ENCODE data around the gene INTS7. TPM values are rescaled to one million over a fixed set of nuclear protein-coding genes. Genes with fewer than 3 reads are reported as not detected.

The INTS7 gene
- total and polyA plus RNA-seq, 2 of the 4 experiments (the other 2 are of a cell fraction): 8.3 to 24.9 TPM

DNA sequence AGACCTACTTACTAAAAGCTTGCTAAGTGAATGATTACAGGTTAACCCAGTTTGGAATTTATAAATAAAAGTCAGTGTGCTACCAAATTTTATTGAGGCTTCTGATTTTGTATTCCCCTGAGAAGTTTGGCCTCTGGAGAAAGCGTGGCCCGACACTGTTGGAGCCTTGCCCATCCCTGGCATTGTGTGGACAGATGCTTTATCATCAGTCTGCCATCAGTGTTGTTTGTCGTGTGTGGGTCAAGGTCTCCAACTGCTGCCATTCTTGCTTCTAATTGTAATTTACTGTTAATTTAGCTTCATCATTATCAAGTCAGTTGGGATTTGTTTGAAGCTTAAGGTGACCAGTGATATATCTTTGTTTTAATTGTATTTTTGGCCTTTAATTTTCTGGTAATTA, 142.8 kb downstream of the INTS7 start:
- ChIA-PET CTCF (interaction anchor here (1.0 to 1.3 kb wide), 2 partner anchors 9 to 53 kb away, joined by 3 read pairs; no protein-coding TSS in a partner anchor), POLR2A (ENCODE audit: unreplicated experiment) (interaction anchor here (0.7 kb wide), 1 partner anchor 16 kb away, joined by 3 read pairs; no protein-coding TSS in a partner anchor)
- no peak overlapping the region for H2BK5ac ChIP-seq (ENCODE audit: low read depth, low read length, poor library complexity, severe bottlenecking)
- H2BK120ac ChIP-seq (ENCODE audit: low read depth, low read length): no peak overlapping the region
- H3K14ac ChIP-seq (replicated peaks; ENCODE audit: low read depth, low read length): no peak overlapping the region
- no peaks in the 10 kb centered on the region for H3K4me1 ChIP-seq (ENCODE audit: control insufficient read depth, insufficient read depth, low read length)
- TF ChIP-seq BHLHE40 (IDR thresholded peaks at IDR 0.05; ENCODE audit: low read depth, low read length): no peak
- TF ChIP-seq CHD1 (IDR thresholded peaks at IDR 0.05; ENCODE audit: low read depth, low read length): no peak
- TF ChIP-seq SMC3 (IDR thresholded peaks at IDR 0.05; ENCODE audit: low read depth, low read length): no peak
- TF ChIP-seq RAD21 (IDR thresholded peaks at IDR 0.05; ENCODE audit: low read length): no peak
- TF ChIP-seq, protein P1, sequence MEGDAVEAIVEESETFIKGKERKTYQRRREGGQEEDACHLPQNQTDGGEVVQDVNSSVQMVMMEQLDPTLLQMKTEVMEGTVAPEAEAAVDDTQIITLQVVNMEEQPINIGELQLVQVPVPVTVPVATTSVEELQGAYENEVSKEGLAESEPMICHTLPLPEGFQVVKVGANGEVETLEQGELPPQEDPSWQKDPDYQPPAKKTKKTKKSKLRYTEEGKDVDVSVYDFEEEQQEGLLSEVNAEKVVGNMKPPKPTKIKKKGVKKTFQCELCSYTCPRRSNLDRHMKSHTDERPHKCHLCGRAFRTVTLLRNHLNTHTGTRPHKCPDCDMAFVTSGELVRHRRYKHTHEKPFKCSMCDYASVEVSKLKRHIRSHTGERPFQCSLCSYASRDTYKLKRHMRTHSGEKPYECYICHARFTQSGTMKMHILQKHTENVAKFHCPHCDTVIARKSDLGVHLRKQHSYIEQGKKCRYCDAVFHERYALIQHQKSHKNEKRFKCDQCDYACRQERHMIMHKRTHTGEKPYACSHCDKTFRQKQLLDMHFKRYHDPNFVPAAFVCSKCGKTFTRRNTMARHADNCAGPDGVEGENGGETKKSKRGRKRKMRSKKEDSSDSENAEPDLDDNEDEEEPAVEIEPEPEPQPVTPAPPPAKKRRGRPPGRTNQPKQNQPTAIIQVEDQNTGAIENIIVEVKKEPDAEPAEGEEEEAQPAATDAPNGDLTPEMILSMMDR (conservative IDR thresholded peaks at IDR 0.05; ENCODE audit: low read depth, low read length): no peak
- no peak for TF ChIP-seq NFE2L2 (IDR thresholded peaks at IDR 0.05; ENCODE audit: low read depth, low read length)
- no peak for TF ChIP-seq MXI1 (IDR thresholded peaks at IDR 0.05; ENCODE audit: borderline replicate concordance, low read depth, low read length)
- no peak for TF ChIP-seq FOS (IDR thresholded peaks at IDR 0.05; ENCODE audit: low read depth, low read length)
- TF ChIP-seq POLR2A (IDR thresholded peaks at IDR 0.05; ENCODE audit: low read depth, low read length): no peak
- TF ChIP-seq, protein P2, sequence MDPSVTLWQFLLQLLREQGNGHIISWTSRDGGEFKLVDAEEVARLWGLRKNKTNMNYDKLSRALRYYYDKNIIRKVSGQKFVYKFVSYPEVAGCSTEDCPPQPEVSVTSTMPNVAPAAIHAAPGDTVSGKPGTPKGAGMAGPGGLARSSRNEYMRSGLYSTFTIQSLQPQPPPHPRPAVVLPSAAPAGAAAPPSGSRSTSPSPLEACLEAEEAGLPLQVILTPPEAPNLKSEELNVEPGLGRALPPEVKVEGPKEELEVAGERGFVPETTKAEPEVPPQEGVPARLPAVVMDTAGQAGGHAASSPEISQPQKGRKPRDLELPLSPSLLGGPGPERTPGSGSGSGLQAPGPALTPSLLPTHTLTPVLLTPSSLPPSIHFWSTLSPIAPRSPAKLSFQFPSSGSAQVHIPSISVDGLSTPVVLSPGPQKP (IDR thresholded peaks at IDR 0.05; ENCODE audit: borderline replicate concordance, low read depth, low read length): no peak
- TF ChIP-seq MAFK (IDR thresholded peaks at IDR 0.05; ENCODE audit: low read depth, low read length): no peak
- TF ChIP-seq, protein P3, sequence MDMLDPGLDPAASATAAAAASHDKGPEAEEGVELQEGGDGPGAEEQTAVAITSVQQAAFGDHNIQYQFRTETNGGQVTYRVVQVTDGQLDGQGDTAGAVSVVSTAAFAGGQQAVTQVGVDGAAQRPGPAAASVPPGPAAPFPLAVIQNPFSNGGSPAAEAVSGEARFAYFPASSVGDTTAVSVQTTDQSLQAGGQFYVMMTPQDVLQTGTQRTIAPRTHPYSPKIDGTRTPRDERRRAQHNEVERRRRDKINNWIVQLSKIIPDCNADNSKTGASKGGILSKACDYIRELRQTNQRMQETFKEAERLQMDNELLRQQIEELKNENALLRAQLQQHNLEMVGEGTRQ (IDR thresholded peaks at IDR 0.05; ENCODE audit: low read depth, low read length): no peak
- TF ChIP-seq RCOR1 (IDR thresholded peaks at IDR 0.05; ENCODE audit: insufficient replicate concordance, low read length): no peak
- TF ChIP-seq CEBPB (IDR thresholded peaks at IDR 0.05; ENCODE audit: low read depth, low read length): no peak
- TF ChIP-seq RFX5 (IDR thresholded peaks at IDR 0.05; ENCODE audit: low read depth, low read length): no peak
- TF ChIP-seq MAZ (IDR thresholded peaks at IDR 0.05; ENCODE audit: borderline replicate concordance, low read depth, low read length): no peak
- DNase-seq (no peak), ATAC-seq (ENCODE audit: low read depth) (no peak)
- H3K9ac ChIP-seq (ENCODE audit: low read depth, low read length): no peak overlapping the region
- no peak overlapping the region for H2BK20ac ChIP-seq (ENCODE audit: low read depth, low read length)
- no peaks in the 10 kb centered on the region for H4K20me1 ChIP-seq (ENCODE audit: insufficient read depth, low read length)
- H3K4ac ChIP-seq (ENCODE audit: low read depth, low read length): no peak overlapping the region
- H3K4me3 ChIP-seq (ENCODE audit: insufficient read depth, low read depth, low read length): no peak overlapping the region
- no peak overlapping the region for H3K18ac ChIP-seq (ENCODE audit: low read depth, low read length)
- dilution Hi-C loops (cut with HindIII; ENCODE audit: low sequenced_read_pairs, unreplicated experiment): no loop called here
- peaks cover 12% of the 10 kb centered on the region for H3K27me3 ChIP-seq (ENCODE audit: control insufficient read depth, insufficient read depth, low read length)
- no peak overlapping the region for H3K4me2 ChIP-seq (ENCODE audit: low read depth, low read length)
- H2AK5ac ChIP-seq (ENCODE audit: low read depth, low read length): no peak overlapping the region
- H3K23ac ChIP-seq (ENCODE audit: low read depth, low read length): no peak overlapping the region
- no peak overlapping the region for H3K27ac ChIP-seq (ENCODE audit: insufficient read depth, low read length)
- no peak overlapping the region for H3K56ac ChIP-seq (ENCODE audit: extremely low read depth, insufficient read depth, low read length)
- H4K91ac ChIP-seq (ENCODE audit: insufficient read depth, low read depth, low read length): no peak overlapping the region
- in situ Hi-C loops (cut with MboI; ENCODE audit: low sequenced_read_pairs): no loop called here
- H3K36me3 ChIP-seq (ENCODE audit: control insufficient read depth, insufficient read depth, low read length): no peaks in the 10 kb centered on the region
- no CpG with 5 or more reads among the region's 3 CpGs for WGBS, 2 experiments (ENCODE audit: extremely low coverage in 2 of 2, insufficient read length in 1 of 2)
- no peak overlapping the region for H4K5ac ChIP-seq (ENCODE audit: low read depth, low read length)
- H2AK9ac ChIP-seq (replicated peaks; ENCODE audit: low read depth, low read length, poor library complexity): no peak overlapping the region
- no peak overlapping the region for H2AFZ ChIP-seq (replicated peaks; ENCODE audit: low read length, poor library complexity)
- H4K8ac ChIP-seq (ENCODE audit: low read depth in 2 of 2, low read length in 2 of 2): no peak overlapping the region
- intact Hi-C loops (cut with micrococcal nuclease): no loop called here
- H3K9me1 ChIP-seq (ENCODE audit: insufficient read depth, low read length): no peaks in the 10 kb centered on the region
- H3K9me3 ChIP-seq (ENCODE audit: control insufficient read depth, insufficient read depth, low read length): no peaks in the 10 kb centered on the region
- H2BK15ac ChIP-seq (ENCODE audit: low read depth, low read length): no peak overlapping the region
- no TSS peak for BruUV-seq (replicated peaks)
- H3K79me1 ChIP-seq (ENCODE audit: low read depth in 1 of 2, low read length in 2 of 2): no peaks in the 10 kb centered on the region

Data from IMR-90 (cell line).